ENCODE measurements around the gene PRTFDC1.

The PRTFDC1 gene

DNA sequence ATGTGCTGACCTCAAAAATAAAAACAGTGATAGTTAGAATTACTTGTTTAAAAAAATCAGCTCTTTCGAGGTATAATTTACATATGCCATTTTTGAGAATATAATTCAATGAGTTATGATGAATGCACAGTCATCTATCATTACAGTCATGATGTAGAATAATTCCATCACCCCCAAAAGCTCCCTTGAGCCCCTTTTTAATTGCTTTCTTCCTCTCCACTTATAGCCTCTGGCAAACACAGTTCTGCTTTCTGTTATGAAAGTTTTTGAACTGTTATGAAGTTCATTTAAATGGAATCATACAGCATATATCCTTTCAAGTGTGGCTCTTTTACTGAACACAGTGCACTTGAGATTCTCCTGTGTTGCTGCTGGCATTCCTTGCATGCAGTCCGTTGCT lies 41.4 kb downstream of the PRTFDC1 start:
- no peaks in the 10 kb centered on the region for H3K27me3 ChIP-seq (ENCODE audit: insufficient read depth, low read length)
- H3K9ac ChIP-seq (ENCODE audit: low read depth, low read length): no peak overlapping the region
- no peak overlapping the region for H3K27ac ChIP-seq (ENCODE audit: low read length)
- H3K4me3 ChIP-seq (ENCODE audit: low read length): no peak overlapping the region
- H3K36me3 ChIP-seq (ENCODE audit: insufficient read depth, low read depth, low read length): no peaks in the 10 kb centered on the region
- no peaks in the 10 kb centered on the region for H3K9me3 ChIP-seq (ENCODE audit: insufficient read depth, low read depth, low read length)
- H3K4me1 ChIP-seq (ENCODE audit: insufficient read depth, low read length): no peaks in the 10 kb centered on the region

DNA sequence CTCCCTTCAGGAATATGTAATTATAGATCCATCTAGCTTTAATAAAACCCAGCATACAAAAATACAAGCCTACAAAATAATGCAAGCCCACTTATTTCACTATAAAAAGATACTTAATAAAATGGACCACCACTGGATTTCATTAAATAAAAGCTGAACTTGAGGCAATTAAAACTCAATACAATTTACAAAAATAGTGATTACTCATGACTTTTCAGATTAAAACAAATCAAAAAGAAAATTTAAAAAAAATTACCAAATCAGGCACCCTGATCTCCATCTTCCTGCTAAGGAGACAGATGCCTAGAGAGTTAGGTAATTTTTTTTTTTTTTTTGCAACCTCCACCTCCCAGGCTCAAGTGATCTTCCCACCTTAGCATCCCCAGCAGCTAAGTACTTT lies 41.8 kb downstream of the PRTFDC1 start:
- no peak overlapping the region for H3K27ac ChIP-seq (ENCODE audit: low read length)
- no peak overlapping the region for H3K4me3 ChIP-seq (ENCODE audit: low read length)
- H3K36me3 ChIP-seq (ENCODE audit: insufficient read depth, low read depth, low read length): no peaks in the 10 kb centered on the region
- H3K4me1 ChIP-seq (ENCODE audit: insufficient read depth, low read length): no peaks in the 10 kb centered on the region
- no peaks in the 10 kb centered on the region for H3K27me3 ChIP-seq (ENCODE audit: insufficient read depth, low read length)
- H3K9me3 ChIP-seq (ENCODE audit: insufficient read depth, low read depth, low read length): no peaks in the 10 kb centered on the region
- no peak overlapping the region for H3K9ac ChIP-seq (ENCODE audit: low read depth, low read length)

DNA sequence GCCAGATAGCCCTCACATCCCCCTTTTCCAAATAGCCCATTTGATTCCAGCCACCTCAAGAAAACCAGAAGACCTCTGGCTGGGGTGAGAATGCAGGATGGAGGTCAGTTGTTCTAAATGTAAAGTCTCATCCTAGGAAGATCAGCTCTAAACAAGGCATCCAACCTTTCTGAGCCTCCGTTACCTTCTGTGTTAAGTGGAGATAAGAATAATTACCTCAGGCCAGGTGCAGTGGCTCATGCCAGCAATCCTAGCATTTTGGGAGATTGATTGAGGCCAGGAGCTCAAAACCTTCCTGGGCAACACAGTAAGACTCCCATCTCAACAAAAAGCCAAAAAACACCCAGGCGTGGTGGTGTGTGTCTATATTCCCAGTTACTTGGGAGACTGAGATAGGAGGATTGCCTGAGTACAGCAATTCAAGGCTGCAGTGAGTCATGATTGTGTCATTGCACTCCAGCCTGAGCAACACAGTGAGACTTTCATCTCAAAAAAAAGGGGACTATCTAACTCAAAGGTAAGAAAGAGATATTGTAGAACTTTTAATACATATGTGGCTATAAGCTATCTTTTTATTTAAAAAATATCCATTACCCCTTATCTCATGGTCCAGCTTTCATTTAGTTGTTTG lies 43.5 kb downstream of the PRTFDC1 start:
- Histone ChIP-seq H3K4me1 (ENCODE audit: insufficient read depth, low read length) (no peaks in the 10 kb centered on the region), H3K9me3 (ENCODE audit: insufficient read depth, low read depth, low read length) (no peaks in the 10 kb centered on the region), H3K27me3 (ENCODE audit: insufficient read depth, low read length) (no peaks in the 10 kb centered on the region), H3K9ac (ENCODE audit: low read depth, low read length) (no peak overlapping the region), H3K36me3 (ENCODE audit: insufficient read depth, low read depth, low read length) (no peaks in the 10 kb centered on the region), H3K4me3 (ENCODE audit: low read length) (no peak overlapping the region), H3K27ac (ENCODE audit: low read length) (no peak overlapping the region)

DNA sequence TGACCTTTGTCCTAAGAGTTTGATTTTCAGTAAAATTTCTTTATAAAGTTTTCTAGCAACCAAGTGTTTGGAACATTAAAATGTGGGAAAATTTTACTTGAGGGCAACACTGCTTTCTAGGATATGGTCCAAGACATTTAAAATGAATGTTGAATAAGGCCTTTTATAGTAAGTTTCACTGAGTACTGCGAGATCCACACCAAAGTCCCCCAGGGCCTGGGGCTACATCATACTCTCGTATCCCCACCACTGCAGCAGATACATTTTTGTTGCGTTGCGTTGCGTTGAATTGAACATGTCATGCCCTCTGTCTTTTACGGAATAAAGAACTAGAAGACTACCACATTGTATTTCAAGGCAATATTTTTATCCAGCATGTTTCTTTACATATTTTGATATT lies 44.5 kb downstream of the PRTFDC1 start:
- H3K4me3 ChIP-seq (ENCODE audit: low read length): no peak overlapping the region
- H3K9ac ChIP-seq (ENCODE audit: low read depth, low read length): no peak overlapping the region
- no peaks in the 10 kb centered on the region for H3K4me1 ChIP-seq (ENCODE audit: insufficient read depth, low read length)
- H3K36me3 ChIP-seq (ENCODE audit: insufficient read depth, low read depth, low read length): no peaks in the 10 kb centered on the region
- no peak overlapping the region for H3K27ac ChIP-seq (ENCODE audit: low read length)
- H3K9me3 ChIP-seq (ENCODE audit: insufficient read depth, low read depth, low read length): no peaks in the 10 kb centered on the region
- no peaks in the 10 kb centered on the region for H3K27me3 ChIP-seq (ENCODE audit: insufficient read depth, low read length)

DNA sequence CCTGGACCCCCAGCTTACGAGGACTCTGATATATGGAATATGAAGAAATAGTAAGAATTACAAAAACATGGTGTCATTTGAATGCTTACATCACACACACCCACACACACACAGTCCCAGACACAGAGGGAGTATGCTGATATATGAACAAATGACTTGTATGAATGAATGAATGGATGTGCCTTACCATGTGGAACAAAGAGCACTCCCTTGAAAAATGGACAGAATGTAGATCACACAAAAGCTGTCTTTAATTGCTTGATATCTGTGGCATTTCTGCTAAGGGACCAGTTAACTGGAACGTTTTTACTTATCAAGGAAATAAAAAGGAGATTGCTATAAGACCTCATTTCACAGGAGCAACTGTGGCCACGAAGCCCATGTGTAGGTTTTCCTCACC lies 46.0 kb downstream of the PRTFDC1 start:
- Histone ChIP-seq H3K9ac (ENCODE audit: low read depth, low read length) (no peak overlapping the region), H3K4me3 (ENCODE audit: low read length) (no peak overlapping the region), H3K36me3 (ENCODE audit: insufficient read depth, low read depth, low read length) (no peaks in the 10 kb centered on the region), H3K27me3 (ENCODE audit: insufficient read depth, low read length) (no peaks in the 10 kb centered on the region), H3K4me1 (ENCODE audit: insufficient read depth, low read length) (no peaks in the 10 kb centered on the region), H3K27ac (ENCODE audit: low read length) (no peak overlapping the region), H3K9me3 (ENCODE audit: insufficient read depth, low read depth, low read length) (no peaks in the 10 kb centered on the region)

DNA sequence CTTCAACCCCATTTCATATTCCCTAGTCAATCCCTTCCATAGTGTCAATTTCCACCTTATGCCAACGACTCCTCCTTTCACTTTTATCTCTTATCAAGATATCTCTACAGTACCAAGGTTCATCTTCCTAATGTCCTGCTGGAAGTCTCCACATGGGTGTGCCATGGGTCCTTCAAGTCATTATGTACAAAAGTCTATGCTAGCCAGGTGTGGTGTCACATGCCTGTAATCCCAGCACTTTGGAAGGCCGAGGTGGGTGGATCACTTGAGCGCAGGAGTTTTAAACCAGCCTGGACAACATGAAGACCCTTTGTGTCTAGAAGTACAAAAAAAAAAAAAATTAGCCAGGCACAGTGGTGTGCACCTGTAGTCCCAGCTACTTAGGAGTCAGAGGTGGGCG lies 47.6 kb downstream of the PRTFDC1 start:
- Histone ChIP-seq H3K27ac (ENCODE audit: low read length) (no peak overlapping the region), H3K4me3 (ENCODE audit: low read length) (no peak overlapping the region), H3K36me3 (ENCODE audit: insufficient read depth, low read depth, low read length) (no peaks in the 10 kb centered on the region), H3K9me3 (ENCODE audit: insufficient read depth, low read depth, low read length) (no peaks in the 10 kb centered on the region), H3K9ac (ENCODE audit: low read depth, low read length) (no peak overlapping the region), H3K27me3 (ENCODE audit: insufficient read depth, low read length) (no peaks in the 10 kb centered on the region), H3K4me1 (ENCODE audit: insufficient read depth, low read length) (no peaks in the 10 kb centered on the region)

DNA sequence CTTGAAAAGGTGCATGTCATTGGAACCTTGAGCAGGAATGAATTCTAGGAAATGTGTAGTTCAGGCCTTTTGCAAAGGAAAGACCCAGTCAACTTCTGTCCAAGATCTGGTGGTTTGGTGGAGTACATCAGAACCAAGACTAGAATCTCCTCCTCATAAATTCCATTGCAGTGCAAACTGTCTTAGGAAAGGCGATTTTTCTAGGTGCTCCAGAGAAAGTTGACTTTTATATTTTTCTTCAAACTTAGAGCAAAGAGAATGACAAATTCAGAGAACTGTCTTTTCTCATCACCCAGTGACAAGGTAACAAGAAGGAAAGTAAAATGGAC lies 50.0 kb downstream of the PRTFDC1 start:
- no peak overlapping the region for H3K27ac ChIP-seq (ENCODE audit: low read length)
- no peaks in the 10 kb centered on the region for H3K36me3 ChIP-seq (ENCODE audit: insufficient read depth, low read depth, low read length)
- no peaks in the 10 kb centered on the region for H3K27me3 ChIP-seq (ENCODE audit: insufficient read depth, low read length)
- peaks cover 4% of the 10 kb centered on the region; the same call in 1 of the 2 replicates for H3K4me1 ChIP-seq (ENCODE audit: insufficient read depth, low read length)
- H3K4me3 ChIP-seq (ENCODE audit: low read length): no peak overlapping the region
- no peaks in the 10 kb centered on the region for H3K9me3 ChIP-seq (ENCODE audit: insufficient read depth, low read depth, low read length)
- H3K9ac ChIP-seq (ENCODE audit: low read depth, low read length): no peak overlapping the region

DNA sequence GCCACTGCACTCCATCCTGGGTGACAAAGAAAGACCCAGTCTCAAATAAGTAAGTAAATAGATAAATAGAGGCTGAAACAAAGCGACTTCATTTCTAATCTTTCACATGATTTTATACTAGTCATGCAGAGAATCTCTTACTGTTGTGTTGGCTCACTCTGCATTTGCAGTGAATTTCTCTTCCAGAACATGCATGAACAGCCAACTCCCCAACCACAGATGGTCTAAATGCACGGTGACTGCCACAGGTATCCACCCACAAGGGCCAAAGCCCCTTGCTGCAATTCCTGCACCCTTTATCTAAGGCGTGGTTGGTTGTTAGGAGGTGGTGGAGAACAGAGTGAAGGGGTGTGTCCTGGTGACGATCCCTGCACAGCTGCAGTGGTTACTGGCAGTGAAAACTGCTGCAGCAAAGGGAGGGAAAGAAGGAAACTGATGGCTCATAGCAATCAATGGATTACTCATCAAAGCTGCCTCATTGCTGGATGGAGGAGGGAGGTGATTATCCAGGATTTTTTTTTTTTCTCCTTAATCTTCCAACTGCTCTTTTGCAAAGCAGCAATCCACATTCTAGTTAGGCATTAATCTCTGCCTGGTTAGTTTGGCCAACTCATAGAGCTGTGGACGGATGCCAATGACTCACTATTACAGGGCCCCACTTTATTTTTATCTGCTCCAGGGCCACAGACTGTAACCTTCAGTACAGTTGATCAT lies 50.6 kb downstream of the PRTFDC1 start:
- no peak overlapping the region for H3K4me3 ChIP-seq (ENCODE audit: low read length)
- no peaks in the 10 kb centered on the region for H3K36me3 ChIP-seq (ENCODE audit: insufficient read depth, low read depth, low read length)
- peaks cover 7% of the 10 kb centered on the region; the same call in 1 of the 2 replicates for H3K4me1 ChIP-seq (ENCODE audit: insufficient read depth, low read length)
- no peaks in the 10 kb centered on the region for H3K27me3 ChIP-seq (ENCODE audit: insufficient read depth, low read length)
- H3K27ac ChIP-seq (ENCODE audit: low read length): no peak overlapping the region
- H3K9me3 ChIP-seq (ENCODE audit: insufficient read depth, low read depth, low read length): no peaks in the 10 kb centered on the region
- no peak overlapping the region for H3K9ac ChIP-seq (ENCODE audit: low read depth, low read length)

DNA sequence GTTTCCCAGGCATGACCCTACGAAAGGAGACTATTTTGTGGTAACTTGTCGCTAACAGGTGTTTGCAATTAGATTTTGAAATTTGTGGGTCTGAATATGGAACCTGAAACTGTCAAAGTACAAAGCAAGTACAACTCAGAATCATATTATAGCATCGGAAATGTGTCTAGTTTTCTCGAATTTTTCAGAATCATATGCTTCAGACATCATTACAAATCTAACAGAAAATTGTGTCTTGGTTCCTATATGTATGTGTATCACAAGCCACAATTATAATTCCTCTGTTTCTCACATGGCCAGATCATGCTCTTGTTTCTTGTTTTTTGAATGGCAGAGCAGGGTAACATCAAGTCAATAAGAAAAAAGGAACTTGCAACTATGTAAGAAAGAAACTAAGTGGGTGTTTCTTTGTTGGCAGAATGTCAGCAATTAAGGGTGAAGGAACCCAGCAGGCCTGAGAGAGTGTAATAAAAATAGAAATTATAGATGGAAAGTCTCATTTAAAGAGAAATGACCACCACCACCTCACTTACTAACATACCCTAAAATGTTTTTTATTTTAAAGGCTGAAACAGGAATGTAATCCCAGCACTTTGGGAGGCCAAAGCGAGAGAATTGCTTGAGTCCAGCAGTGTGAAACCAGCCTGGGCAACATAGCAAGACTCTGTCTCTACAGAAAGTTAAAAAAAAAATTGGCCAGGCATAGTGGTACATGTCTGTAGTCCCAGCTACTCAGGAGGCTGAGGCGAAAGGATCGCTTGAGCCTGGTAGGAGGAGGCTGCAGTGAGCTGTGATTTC lies 51.3 kb downstream of the PRTFDC1 start:
- H3K4me1 ChIP-seq (ENCODE audit: insufficient read depth, low read length): peaks cover 7% of the 10 kb centered on the region; the same call in 1 of the 2 replicates
- H3K36me3 ChIP-seq (ENCODE audit: insufficient read depth, low read depth, low read length): no peaks in the 10 kb centered on the region
- H3K4me3 ChIP-seq (ENCODE audit: low read length): no peak overlapping the region
- H3K9ac ChIP-seq (ENCODE audit: low read depth, low read length): no peak overlapping the region
- H3K9me3 ChIP-seq (ENCODE audit: insufficient read depth, low read depth, low read length): no peaks in the 10 kb centered on the region
- H3K27me3 ChIP-seq (ENCODE audit: insufficient read depth, low read length): no peaks in the 10 kb centered on the region
- no peak overlapping the region for H3K27ac ChIP-seq (ENCODE audit: low read length)

DNA sequence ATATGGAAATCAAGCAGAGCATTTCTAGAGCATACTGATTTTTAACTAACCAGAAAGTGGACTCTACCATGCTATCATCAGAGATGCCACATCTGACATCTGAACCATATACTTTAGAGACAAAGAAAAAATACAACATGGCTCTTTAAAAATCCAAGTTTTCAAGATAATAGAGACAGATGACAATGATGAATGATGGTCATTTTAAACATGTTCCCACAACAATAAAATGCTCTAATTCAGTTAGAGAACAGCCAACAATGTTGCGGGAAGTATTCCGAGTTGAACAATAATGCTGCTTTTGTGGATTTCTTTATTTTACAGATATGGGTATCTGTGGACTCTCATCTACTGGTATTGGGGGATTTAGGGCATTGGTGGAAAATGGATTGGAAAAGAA lies 52.8 kb downstream of the PRTFDC1 start:
- H3K36me3 ChIP-seq (ENCODE audit: insufficient read depth, low read depth, low read length): no peaks in the 10 kb centered on the region
- no peaks in the 10 kb centered on the region for H3K9me3 ChIP-seq (ENCODE audit: insufficient read depth, low read depth, low read length)
- H3K27me3 ChIP-seq (ENCODE audit: insufficient read depth, low read length): no peaks in the 10 kb centered on the region
- H3K27ac ChIP-seq (ENCODE audit: low read length): no peak overlapping the region
- H3K4me3 ChIP-seq (ENCODE audit: low read length): no peak overlapping the region
- H3K9ac ChIP-seq (ENCODE audit: low read depth, low read length): no peak overlapping the region
- H3K4me1 ChIP-seq (ENCODE audit: insufficient read depth, low read length): peaks cover 7% of the 10 kb centered on the region; the same call in 1 of the 2 replicates

DNA sequence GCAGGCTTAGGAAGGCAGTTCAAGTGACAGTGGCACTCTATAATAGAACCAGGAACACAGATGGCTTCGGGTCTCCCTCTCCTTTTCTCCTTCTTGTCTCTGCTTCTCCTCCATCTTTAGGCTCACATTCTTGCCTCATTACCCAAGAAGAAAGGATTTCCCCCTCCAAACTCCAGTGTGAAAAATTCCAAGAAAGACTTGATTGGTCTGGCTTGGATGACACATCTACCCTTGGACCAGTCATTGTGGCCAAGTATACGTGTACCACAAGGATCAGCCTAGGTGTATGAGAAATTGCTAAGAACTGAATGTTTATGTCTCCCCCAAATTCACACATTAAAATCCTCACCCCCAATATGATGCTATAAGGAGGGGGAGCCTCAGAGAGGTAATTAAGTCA lies 53.9 kb downstream of the PRTFDC1 start:
- H3K27me3 ChIP-seq (ENCODE audit: insufficient read depth, low read length): no peaks in the 10 kb centered on the region
- H3K9ac ChIP-seq (ENCODE audit: low read depth, low read length): no peak overlapping the region
- no peak overlapping the region for H3K4me3 ChIP-seq (ENCODE audit: low read length)
- no peaks in the 10 kb centered on the region for H3K9me3 ChIP-seq (ENCODE audit: insufficient read depth, low read depth, low read length)
- H3K4me1 ChIP-seq (ENCODE audit: insufficient read depth, low read length): peaks cover 7% of the 10 kb centered on the region; the same call in 1 of the 2 replicates
- H3K36me3 ChIP-seq (ENCODE audit: insufficient read depth, low read depth, low read length): no peaks in the 10 kb centered on the region
- no peak overlapping the region for H3K27ac ChIP-seq (ENCODE audit: low read length)
